Glutamatergic neuron (in vitro differentiated cells): ENCODE results near the gene ODAD4. TPM values are rescaled to one million over a fixed set of nuclear protein-coding genes. Genes with fewer than 3 reads are reported as not detected.

Source experiments
- DNase-seq: peaks from one replicate; pipeline ENCODE4 v3.0.0; 2022
- H3K27ac Mint-ChIP-seq: one replicate; pipeline ENCODE4 v1.8.0; 2020; ENCODE audit warnings: mild to moderate bottlenecking, mixed read lengths, inconsistent platforms; ENCODE audit not compliant: unreplicated experiment
- H3K27me3 Mint-ChIP-seq: one replicate; pipeline ENCODE4 v1.8.0; 2020; ENCODE audit warnings: mild to moderate bottlenecking, moderate library complexity, mixed read lengths, inconsistent platforms; ENCODE audit not compliant: unreplicated experiment
- H3K36me3 Mint-ChIP-seq: one replicate; pipeline ENCODE4 v1.8.0; 2020; ENCODE audit warnings: mild to moderate bottlenecking, mixed read lengths, inconsistent platforms; ENCODE audit not compliant: unreplicated experiment
- H3K4me1 Mint-ChIP-seq: one replicate; pipeline ENCODE4 v1.8.0; 2020; ENCODE audit warnings: mild to moderate bottlenecking, low read depth, mixed read lengths, inconsistent platforms; ENCODE audit not compliant: unreplicated experiment
- H3K4me3 Mint-ChIP-seq: one replicate; pipeline ENCODE4 v1.8.0; 2020; ENCODE audit warnings: mild to moderate bottlenecking, mixed read lengths, inconsistent platforms; ENCODE audit not compliant: unreplicated experiment
- H3K9me3 Mint-ChIP-seq: one replicate; pipeline ENCODE4 v1.8.0; 2020; ENCODE audit warnings: mild to moderate bottlenecking, moderate library complexity, mixed read lengths, inconsistent platforms; ENCODE audit not compliant: unreplicated experiment
- total RNA-seq: library from RNA; stranded (reverse); fragmentation: NEBNext Ultra II Directional; extraction: Animal tissue kit (Norgen Biotek cat#: 25700); gene quantifications from one replicate; pipeline ENCODE4 v1.2.1, GENCODE V29; 2021; ENCODE audit not compliant: unreplicated experiment
- TF ChIP-seq, protein P1 (sequence below): fragments of 200-600 bp; sonication (generic); IDR thresholded peaks from one replicate; pipeline ENCODE4 v1.5.0; 2021; ENCODE audit not compliant: partially characterized antibody, unreplicated experiment

Gene ODAD4
- total RNA-seq, 1 donor from 2014 or later = 3.4 TPM

DNA sequence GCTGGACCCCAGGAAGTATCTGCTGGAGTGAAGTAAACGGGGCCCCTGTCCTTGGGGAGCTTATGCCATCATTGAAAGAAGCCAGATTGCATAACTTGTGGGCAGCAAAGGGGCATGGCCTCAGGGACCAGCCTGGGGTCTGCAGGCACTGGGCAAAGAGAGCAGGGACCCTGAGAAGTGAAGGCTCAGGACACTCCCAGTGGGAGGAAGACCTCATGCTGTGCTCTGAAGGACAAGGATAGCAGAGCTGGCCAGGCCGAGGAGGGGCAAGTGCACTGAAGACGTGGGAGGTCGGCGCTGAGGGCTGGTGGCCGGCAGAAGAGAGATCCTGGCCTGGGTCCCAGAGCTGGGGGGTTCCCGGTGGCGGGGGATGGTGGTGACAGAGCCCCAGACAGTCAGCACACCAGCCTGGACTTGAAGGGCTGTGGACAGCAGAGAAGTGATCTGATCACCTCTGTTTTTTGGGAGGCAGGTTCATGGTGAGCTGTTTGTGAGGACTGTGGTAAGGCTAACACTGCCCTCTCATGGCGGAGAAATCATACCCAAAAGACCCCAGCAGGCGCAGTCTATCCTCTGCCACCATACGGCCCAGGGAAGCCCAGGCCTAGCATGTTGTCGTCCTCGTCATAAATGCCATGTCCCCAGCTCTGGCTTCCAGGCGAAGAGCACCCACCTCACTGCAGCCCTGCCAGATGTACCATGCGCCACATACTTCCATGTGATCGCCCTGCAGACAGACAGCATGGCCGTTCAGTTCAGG lies 29.1 kb downstream of the ODAD4 start:
- H3K27ac Mint-ChIP-seq = no peak overlapping the region
- peaks cover 2% of the 10 kb centered on the region for H3K27me3 Mint-ChIP-seq

DNA sequence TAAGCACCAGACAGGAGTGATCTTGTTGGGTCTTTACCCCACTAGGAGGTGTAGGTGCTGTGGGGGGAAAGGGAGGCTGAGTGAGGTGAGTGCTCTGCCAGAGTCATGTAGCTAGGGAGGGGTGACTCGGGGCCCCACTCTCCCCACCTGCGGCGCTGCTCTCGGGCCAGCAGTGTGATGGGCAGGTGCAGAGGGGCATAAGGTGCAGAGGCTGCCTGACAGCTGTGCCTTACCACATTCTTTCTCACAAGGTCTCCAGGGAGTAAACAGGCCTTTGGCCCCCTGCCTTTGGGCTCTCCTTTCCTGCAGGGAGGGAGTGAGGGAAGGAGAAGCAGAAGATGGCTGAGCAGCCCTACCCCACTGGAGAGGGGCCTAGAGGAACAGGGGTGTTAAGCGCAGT lies 31.7 kb downstream of the ODAD4 start:
- DNase-seq = no peak
- Mint-ChIP-seq H3K27me3 (peaks cover 8% of the 10 kb centered on the region), H3K9me3 (peaks cover 7% of the 10 kb centered on the region), H3K36me3 (no peaks in the 10 kb centered on the region), H3K4me1 (peaks cover 28% of the 10 kb centered on the region), H3K27ac (peak overlapping the region; percentile 64), H3K4me3 (no peak overlapping the region)
- TF ChIP-seq, protein P1, sequence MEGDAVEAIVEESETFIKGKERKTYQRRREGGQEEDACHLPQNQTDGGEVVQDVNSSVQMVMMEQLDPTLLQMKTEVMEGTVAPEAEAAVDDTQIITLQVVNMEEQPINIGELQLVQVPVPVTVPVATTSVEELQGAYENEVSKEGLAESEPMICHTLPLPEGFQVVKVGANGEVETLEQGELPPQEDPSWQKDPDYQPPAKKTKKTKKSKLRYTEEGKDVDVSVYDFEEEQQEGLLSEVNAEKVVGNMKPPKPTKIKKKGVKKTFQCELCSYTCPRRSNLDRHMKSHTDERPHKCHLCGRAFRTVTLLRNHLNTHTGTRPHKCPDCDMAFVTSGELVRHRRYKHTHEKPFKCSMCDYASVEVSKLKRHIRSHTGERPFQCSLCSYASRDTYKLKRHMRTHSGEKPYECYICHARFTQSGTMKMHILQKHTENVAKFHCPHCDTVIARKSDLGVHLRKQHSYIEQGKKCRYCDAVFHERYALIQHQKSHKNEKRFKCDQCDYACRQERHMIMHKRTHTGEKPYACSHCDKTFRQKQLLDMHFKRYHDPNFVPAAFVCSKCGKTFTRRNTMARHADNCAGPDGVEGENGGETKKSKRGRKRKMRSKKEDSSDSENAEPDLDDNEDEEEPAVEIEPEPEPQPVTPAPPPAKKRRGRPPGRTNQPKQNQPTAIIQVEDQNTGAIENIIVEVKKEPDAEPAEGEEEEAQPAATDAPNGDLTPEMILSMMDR = no peak

More for the DNA sequence above, 29.1 kb downstream of the ODAD4 start:
- TF ChIP-seq, protein P1 = peak; percentile 46
- Mint-ChIP-seq H3K9me3 (peaks cover 6% of the 10 kb centered on the region), H3K4me3 (no peak overlapping the region), H3K36me3 (no peaks in the 10 kb centered on the region), H3K4me1 (peaks cover 23% of the 10 kb centered on the region)
- DNase-seq = peak; percentile 63

DNA sequence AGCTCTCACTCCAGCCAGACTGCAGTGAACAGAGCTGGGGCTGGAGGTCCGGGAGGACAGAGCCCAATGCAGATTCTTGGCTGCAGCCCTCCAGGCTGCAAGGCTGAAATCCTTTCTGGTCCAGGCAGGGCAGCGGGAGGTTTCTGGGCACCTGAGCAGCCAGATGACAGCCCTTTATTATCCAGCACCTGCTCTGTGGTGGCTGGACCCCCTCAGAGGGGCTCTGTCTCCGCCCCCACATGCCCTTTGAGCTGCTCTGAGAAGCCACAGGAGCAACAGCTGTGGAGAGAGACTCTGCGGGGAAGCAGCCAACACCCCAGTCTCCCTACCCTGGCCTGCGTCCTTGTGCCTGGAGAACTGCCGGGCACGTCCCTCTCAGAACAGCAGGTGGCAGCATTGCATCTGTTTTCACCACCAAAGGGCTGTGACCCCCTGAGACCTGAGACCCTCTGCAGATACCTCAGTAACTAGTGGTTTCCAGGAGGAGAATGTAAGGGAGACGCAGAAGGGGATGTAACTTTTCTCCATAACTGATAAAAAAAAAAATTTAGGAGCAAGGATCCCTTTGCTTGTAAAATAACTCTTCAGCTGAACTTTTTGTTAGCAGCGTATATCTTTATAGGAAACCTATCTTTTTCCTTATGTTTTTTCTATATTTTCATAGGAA lies 32.5 kb downstream of the ODAD4 start:
- H3K27me3 Mint-ChIP-seq = peaks cover 8% of the 10 kb centered on the region
- peaks cover 27% of the 10 kb centered on the region for H3K4me1 Mint-ChIP-seq
- no peak overlapping the region for H3K4me3 Mint-ChIP-seq
- TF ChIP-seq, protein P1 = peak; percentile 78
- DNase-seq = peak; percentile 92
- peak overlapping the region; percentile 64 for H3K27ac Mint-ChIP-seq
- no peaks in the 10 kb centered on the region for H3K36me3 Mint-ChIP-seq
- H3K9me3 Mint-ChIP-seq = peaks cover 7% of the 10 kb centered on the region

DNA sequence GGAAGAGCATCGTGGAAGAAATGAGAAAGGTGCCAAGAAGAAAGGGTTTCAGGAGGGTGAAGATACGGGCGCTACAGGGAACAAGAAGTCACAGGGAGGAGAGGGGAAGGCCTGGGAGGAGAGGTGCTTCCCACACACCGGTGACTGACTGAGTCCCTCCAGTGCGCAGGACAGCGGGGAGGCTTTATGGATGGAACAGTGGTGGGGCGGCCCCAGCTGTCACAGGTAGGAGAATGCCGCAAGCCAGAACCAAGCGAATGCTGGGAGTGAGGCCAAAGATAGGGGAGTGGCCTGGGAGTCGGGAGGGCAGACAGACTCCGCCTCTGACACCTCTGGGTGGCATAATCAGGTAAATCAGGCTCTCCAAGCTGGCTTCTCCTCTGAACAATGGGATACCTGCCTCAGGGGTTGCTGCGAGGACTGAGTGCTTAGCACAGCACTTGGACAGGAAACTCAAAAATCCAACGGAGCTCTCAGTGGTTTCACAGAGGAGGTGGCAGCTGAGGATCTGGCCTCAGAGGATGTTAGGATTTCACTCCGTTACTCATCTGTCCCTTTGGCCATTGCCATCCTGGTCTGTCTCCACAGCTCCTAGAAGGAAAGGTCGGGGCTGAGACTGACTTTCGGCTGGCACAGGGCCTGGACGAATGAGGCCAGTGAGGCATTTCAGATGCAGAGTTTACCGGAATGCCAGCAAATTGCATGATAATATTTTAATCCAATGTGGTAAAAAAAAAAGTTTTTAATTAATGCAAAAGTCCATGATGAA lies 35.5 kb downstream of the ODAD4 start:
- Mint-ChIP-seq H3K27me3 (peaks cover 8% of the 10 kb centered on the region), H3K27ac (peak overlapping the region; percentile 17), H3K4me1 (peaks cover 25% of the 10 kb centered on the region), H3K36me3 (no peaks in the 10 kb centered on the region), H3K9me3 (peaks cover 3% of the 10 kb centered on the region), H3K4me3 (peak overlapping the region; percentile 77)
- TF ChIP-seq, protein P1 = no peak
- no peak for DNase-seq
